Measurements from ENCODE around the gene HRAS. TPM values are rescaled to one million over a fixed set of nuclear protein-coding genes. Genes with fewer than 3 reads are reported as not detected.

Gene HRAS
- total and polyA plus RNA-seq, 4 donors = 20.5 to 133 (median 69.7) TPM

DNA sequence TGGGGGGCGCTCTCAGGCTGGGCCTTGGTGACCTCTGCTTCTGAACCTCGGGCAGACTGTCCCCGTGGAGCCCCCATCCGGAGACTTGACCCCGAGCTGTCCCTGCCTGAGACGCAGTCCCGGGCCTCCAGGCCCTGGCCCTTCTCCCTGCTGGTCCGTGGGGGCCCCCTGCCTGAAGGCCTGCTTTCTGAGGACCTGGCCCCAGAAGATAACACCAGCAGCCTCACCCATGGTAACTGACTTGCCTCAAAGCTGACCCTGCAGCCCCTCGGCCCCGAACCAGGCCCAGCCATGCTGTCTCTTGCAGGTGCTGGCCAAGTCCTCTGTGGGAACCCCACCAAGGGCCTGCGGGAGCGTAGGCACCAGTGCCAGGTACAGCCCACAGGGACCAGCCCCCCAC is 16.2 kb upstream of the HRAS start:
- DNase-seq (no peak), ATAC-seq (ENCODE audit: insufficient read depth, low FRiP score) (no peak)
- 83 to 90% methylated on average over 12 of the region's 12 CpGs for WGBS, 2 donors
- no peak overlapping the region for H3K9ac ChIP-seq (ENCODE audit: insufficient read depth in 1 of 2, low read length in 2 of 2)
- H3K4me1 ChIP-seq (ENCODE audit: control insufficient read depth in 5 of 5, insufficient read depth in 5 of 5, low read length in 5 of 5) = peaks cover 0 to 6% (median 0%) of the 10 kb centered on the region in 5 donors
- TF ChIP-seq, protein P1, sequence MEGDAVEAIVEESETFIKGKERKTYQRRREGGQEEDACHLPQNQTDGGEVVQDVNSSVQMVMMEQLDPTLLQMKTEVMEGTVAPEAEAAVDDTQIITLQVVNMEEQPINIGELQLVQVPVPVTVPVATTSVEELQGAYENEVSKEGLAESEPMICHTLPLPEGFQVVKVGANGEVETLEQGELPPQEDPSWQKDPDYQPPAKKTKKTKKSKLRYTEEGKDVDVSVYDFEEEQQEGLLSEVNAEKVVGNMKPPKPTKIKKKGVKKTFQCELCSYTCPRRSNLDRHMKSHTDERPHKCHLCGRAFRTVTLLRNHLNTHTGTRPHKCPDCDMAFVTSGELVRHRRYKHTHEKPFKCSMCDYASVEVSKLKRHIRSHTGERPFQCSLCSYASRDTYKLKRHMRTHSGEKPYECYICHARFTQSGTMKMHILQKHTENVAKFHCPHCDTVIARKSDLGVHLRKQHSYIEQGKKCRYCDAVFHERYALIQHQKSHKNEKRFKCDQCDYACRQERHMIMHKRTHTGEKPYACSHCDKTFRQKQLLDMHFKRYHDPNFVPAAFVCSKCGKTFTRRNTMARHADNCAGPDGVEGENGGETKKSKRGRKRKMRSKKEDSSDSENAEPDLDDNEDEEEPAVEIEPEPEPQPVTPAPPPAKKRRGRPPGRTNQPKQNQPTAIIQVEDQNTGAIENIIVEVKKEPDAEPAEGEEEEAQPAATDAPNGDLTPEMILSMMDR (IDR thresholded peaks at IDR 0.05; ENCODE audit: control extremely low read depth, extremely low read depth) = no peak
- H3K36me3 ChIP-seq (ENCODE audit: control insufficient read depth in 4 of 4, insufficient read depth in 4 of 4, low read length in 4 of 4) = no peaks in the 10 kb centered on the region
- no peaks in the 10 kb centered on the region for H3K9me3 ChIP-seq (ENCODE audit: control insufficient read depth in 4 of 4, insufficient read depth in 3 of 4, low read length in 3 of 4)
- H3K27ac ChIP-seq (ENCODE audit: low read depth in 1 of 2, low read length in 1 of 2) = no peak overlapping the region
- no peak overlapping the region for H3K4me3 ChIP-seq
- peaks cover 0 to 13% (median 0%) of the 10 kb centered on the region in 3 donors for H3K27me3 ChIP-seq (ENCODE audit: control insufficient read depth in 3 of 3, insufficient read depth in 3 of 3, low read length in 2 of 3)

DNA sequence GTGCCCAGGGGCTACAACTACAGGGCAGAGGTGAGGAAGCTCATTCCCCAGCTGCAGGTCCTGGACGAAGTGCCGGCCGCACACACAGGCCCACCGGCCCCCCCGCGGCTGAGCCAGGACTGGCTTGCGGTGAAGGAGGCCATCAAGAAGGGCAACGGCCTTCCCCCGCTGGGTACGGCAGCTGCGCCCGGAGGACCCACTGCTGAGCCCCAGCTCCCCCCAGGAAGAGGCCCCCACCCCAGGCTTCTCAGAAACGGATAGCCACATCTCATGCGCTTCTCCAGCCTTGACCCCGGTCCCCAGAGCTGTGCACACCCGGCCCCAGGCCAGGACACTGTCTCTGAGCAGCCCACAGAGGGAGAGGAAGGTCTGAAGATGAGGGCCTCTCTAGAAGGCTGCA is 15.8 kb upstream of the HRAS start:
- TF ChIP-seq, protein P1 (IDR thresholded peaks at IDR 0.05; ENCODE audit: control extremely low read depth, extremely low read depth) = no peak
- Histone ChIP-seq H3K9me3 (ENCODE audit: control insufficient read depth in 4 of 4, insufficient read depth in 3 of 4, low read length in 3 of 4) (no peaks in the 10 kb centered on the region), H3K27me3 (ENCODE audit: control insufficient read depth in 3 of 3, insufficient read depth in 3 of 3, low read length in 2 of 3) (peaks cover 0 to 8% (median 0%) of the 10 kb centered on the region in 3 donors), H3K36me3 (ENCODE audit: control insufficient read depth in 4 of 4, insufficient read depth in 4 of 4, low read length in 4 of 4) (no peaks in the 10 kb centered on the region), H3K9ac (ENCODE audit: insufficient read depth in 1 of 2, low read length in 2 of 2) (no peak overlapping the region), H3K4me3 (no peak overlapping the region), H3K27ac (ENCODE audit: low read depth in 1 of 2, low read length in 1 of 2) (no peak overlapping the region), H3K4me1 (ENCODE audit: control insufficient read depth in 5 of 5, insufficient read depth in 5 of 5, low read length in 5 of 5) (peaks cover 0 to 6% (median 0%) of the 10 kb centered on the region in 5 donors)
- DNase-seq = no peak
- WGBS, 2 donors = 82 to 88% methylated on average over 16 of the region's 16 CpGs
- no peak for ATAC-seq (ENCODE audit: insufficient read depth, low FRiP score)

DNA sequence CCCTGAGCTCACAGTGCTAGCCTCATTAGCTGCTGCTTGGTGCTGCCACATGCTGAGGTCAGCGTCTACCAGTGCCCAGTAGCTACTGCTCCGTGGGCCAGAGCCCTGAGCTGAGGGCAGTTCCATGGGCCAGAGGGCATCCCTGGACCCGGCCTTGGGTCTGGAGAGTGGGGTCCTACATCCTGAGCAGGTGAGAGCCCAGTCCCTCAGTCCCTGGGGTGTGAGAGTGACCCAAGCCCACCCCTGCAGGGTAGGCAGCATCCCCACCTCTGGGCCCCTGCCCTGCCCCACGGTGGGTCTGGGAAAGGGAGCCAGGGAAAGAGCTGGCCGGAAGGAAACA is 15.3 kb upstream of the HRAS start:
- DNase-seq (no peak), ATAC-seq (ENCODE audit: insufficient read depth, low FRiP score) (no peak)
- 92 to 96% methylated on average over 4 to 5 of the region's 5 CpGs for WGBS, 2 donors
- Histone ChIP-seq H3K9ac (ENCODE audit: insufficient read depth in 1 of 2, low read length in 2 of 2) (no peak overlapping the region), H3K4me3 (no peak overlapping the region), H3K27me3 (ENCODE audit: control insufficient read depth in 3 of 3, insufficient read depth in 3 of 3, low read length in 2 of 3) (peaks cover 0 to 8% (median 0%) of the 10 kb centered on the region in 3 donors), H3K4me1 (ENCODE audit: control insufficient read depth in 5 of 5, insufficient read depth in 5 of 5, low read length in 5 of 5) (peaks cover 0 to 6% (median 0%) of the 10 kb centered on the region in 5 donors), H3K27ac (ENCODE audit: low read depth in 1 of 2, low read length in 1 of 2) (no peak overlapping the region), H3K36me3 (ENCODE audit: control insufficient read depth in 4 of 4, insufficient read depth in 4 of 4, low read length in 4 of 4) (no peaks in the 10 kb centered on the region), H3K9me3 (ENCODE audit: control insufficient read depth in 4 of 4, insufficient read depth in 3 of 4, low read length in 3 of 4) (no peaks in the 10 kb centered on the region)
- TF ChIP-seq, protein P1 (IDR thresholded peaks at IDR 0.05; ENCODE audit: control extremely low read depth, extremely low read depth) = no peak

All from lung (tissue), 12 donors.